HEK293 (cell line): ENCODE results near the gene THSD7A.

Source experiments
- CTCF ChIA-PET: fragments of 350-600 bp; formaldehyde crosslinking; extraction: SDS; loops from one replicate; lab custom pipeline; 2021; ENCODE audit warnings: antibody characterized with exemption; lab: Yijun Ruan, JAX
- POLR2A ChIA-PET: fragments of 300-600 bp; formaldehyde crosslinking; extraction: SDS; loops from one replicate; lab custom pipeline; 2020; ENCODE audit warnings: antibody characterized with exemption, inconsistent platforms; lab: Yijun Ruan, JAX
- H3K27ac ChIP-seq: fragments of 200-500 bp; sonication (Bioruptor generic); 2 replicates; pipeline ENCODE4 v1.5.1; 2014; ENCODE audit warnings: low read depth, low read length, control low read depth, inconsistent platforms; ENCODE audit errors: extremely low read depth
- H3K36me3 ChIP-seq, 2 experiments: fragments of 200-500 bp in 1 of 2; sonication (Bioruptor generic) in 1 of 2; 1 replicate in 1 of 2; 2 replicates in 1 of 2; pipeline ENCODE4 v1.5.1; 2014 to 2017; ENCODE audit warnings: inconsistent platforms in 2 of 2, low read length in 2 of 2; ENCODE audit not compliant: control insufficient read depth in 2 of 2, insufficient read depth in 1 of 2
- H3K4me1 ChIP-seq: fragments of 200-500 bp; sonication (Bioruptor generic); 2 replicates; pipeline ENCODE4 v1.5.1; 2014; ENCODE audit warnings: mild to moderate bottlenecking, low read length, inconsistent platforms; ENCODE audit not compliant: control insufficient read depth, insufficient read depth
- H3K4me3 ChIP-seq: 2 replicates; pipeline ENCODE4 v1.5.1; 2011; ENCODE audit warnings: low read depth, mild to moderate bottlenecking, control low read depth, low read length, moderate library complexity
- H3K9me3 ChIP-seq: fragments of 200-500 bp; sonication (Bioruptor generic); 2 replicates; pipeline ENCODE4 v1.5.1; 2014; ENCODE audit warnings: low read depth, low read length, inconsistent platforms; ENCODE audit not compliant: control insufficient read depth, insufficient read depth
- BCL11A ChIP-seq: fragments of 450-650 bp; formaldehyde crosslinking; IDR thresholded peaks from 2 replicates; pipeline ENCODE4 v1.5.1; 2016; ENCODE audit warnings: low read depth, missing biosample characterization, missing genetic modification characterization
- BCL6B ChIP-seq: fragments of 450-650 bp; formaldehyde crosslinking; IDR thresholded peaks from 2 replicates; pipeline ENCODE4 v1.5.1; 2017; ENCODE audit warnings: missing biosample characterization, missing genetic modification characterization
- CTCF ChIP-seq: fragments of 450-650 bp; formaldehyde crosslinking; IDR thresholded peaks from 2 replicates; pipeline ENCODE4 v1.5.1; 2016; ENCODE audit warnings: missing biosample characterization, missing genetic modification characterization
- PBX3 ChIP-seq: sonication (generic); formaldehyde crosslinking; IDR thresholded peaks from 2 replicates; pipeline ENCODE4 v1.8.1; 2022; ENCODE audit warnings: mild to moderate bottlenecking, moderate library complexity, missing genetic modification reagents
- PRDM10 ChIP-seq: fragments of 450-650 bp; formaldehyde crosslinking; IDR thresholded peaks from 2 replicates; pipeline ENCODE4 v1.5.1; 2016; ENCODE audit warnings: missing biosample characterization, missing genetic modification characterization
- PRDM2 ChIP-seq: fragments of 450-650 bp; formaldehyde crosslinking; IDR thresholded peaks from 2 replicates; pipeline ENCODE4 v1.5.1; 2016; ENCODE audit warnings: missing biosample characterization, missing genetic modification characterization, borderline replicate concordance
- SP7 ChIP-seq: fragments of 450-650 bp; formaldehyde crosslinking; IDR thresholded peaks from 2 replicates; pipeline ENCODE4 v1.5.1; 2016; ENCODE audit warnings: missing biosample characterization, missing genetic modification characterization
- TSHZ1 ChIP-seq: fragments of 450-650 bp; formaldehyde crosslinking; IDR thresholded peaks from 2 replicates; pipeline ENCODE4 v1.5.1; 2016; ENCODE audit warnings: missing biosample characterization, missing genetic modification characterization, borderline replicate concordance
- WT1 ChIP-seq: fragments of 450-650 bp; formaldehyde crosslinking; IDR thresholded peaks from 2 replicates; pipeline ENCODE4 v1.5.1; 2016; ENCODE audit warnings: missing biosample characterization, missing genetic modification characterization
- ZNF19 ChIP-seq: fragments of 450-650 bp; formaldehyde crosslinking; IDR thresholded peaks from 2 replicates; pipeline ENCODE4; 2016; ENCODE audit warnings: missing biosample characterization, missing genetic modification characterization, low read depth
- ZNF223 ChIP-seq: fragments of 450-650 bp; formaldehyde crosslinking; IDR thresholded peaks from 2 replicates; pipeline ENCODE4 v1.5.1; 2016; ENCODE audit warnings: missing biosample characterization, missing genetic modification characterization
- ZNF398 ChIP-seq: fragments of 450-650 bp; formaldehyde crosslinking; IDR thresholded peaks from 2 replicates; pipeline ENCODE4 v1.5.1; 2017; ENCODE audit warnings: missing biosample characterization, missing genetic modification characterization
- ZNF404 ChIP-seq: fragments of 450-650 bp; formaldehyde crosslinking; IDR thresholded peaks from 2 replicates; pipeline ENCODE4 v1.5.1; 2017; ENCODE audit warnings: missing biosample characterization, missing genetic modification characterization
- ZNF544 ChIP-seq: fragments of 450-650 bp; formaldehyde crosslinking; IDR thresholded peaks from 2 replicates; pipeline ENCODE4 v1.5.0; 2017; ENCODE audit warnings: missing biosample characterization, missing genetic modification characterization
- ZNF621 ChIP-seq: fragments of 450-650 bp; formaldehyde crosslinking; IDR thresholded peaks from 2 replicates; pipeline ENCODE4 v1.5.1; 2017; ENCODE audit warnings: missing biosample characterization, missing genetic modification characterization
- ZNF76 ChIP-seq: fragments of 450-650 bp; formaldehyde crosslinking; IDR thresholded peaks from 2 replicates; pipeline ENCODE4; 2016; ENCODE audit warnings: low read depth, missing biosample characterization, missing genetic modification characterization, borderline replicate concordance
- ZSCAN16 ChIP-seq: fragments of 450-650 bp; formaldehyde crosslinking; IDR thresholded peaks from 2 replicates; pipeline ENCODE4 v1.5.1; 2016; ENCODE audit warnings: missing biosample characterization, missing genetic modification characterization

Gene THSD7A

GRCh38 chr7:11795231-11795630, 36.8 kb downstream of the THSD7A start (continued):
- TF ChIP-seq BCL11A (tag by site-specific recombination) (no peak), CTCF (no peak), TSHZ1 (tag by site-specific recombination) (no peak), PRDM2 (no peak), PBX3 (CRISPR knock-in tag) (no peak), SP7 (tag by site-specific recombination) (no peak)

- no peak overlapping the region for H3K4me3 ChIP-seq
- ChIA-PET POLR2A (no interaction called here), CTCF (no interaction called here)
- no peaks in the 10 kb centered on the region for H3K9me3 ChIP-seq
- H3K36me3 ChIP-seq = no peaks in the 10 kb centered on the region
- no peak overlapping the region for H3K27ac ChIP-seq
- H3K4me1 ChIP-seq = no peaks in the 10 kb centered on the region
- TF ChIP-seq BCL11A (tag by site-specific recombination) = no peak
- no peak for TF ChIP-seq ZNF19
- TF ChIP-seq ZNF76 = no peak
- TF ChIP-seq WT1 (tag by site-specific recombination) = no peak
- TF ChIP-seq ZNF404 (tag by site-specific recombination) = no peak
- TF ChIP-seq ZNF223 = no peak
- TF ChIP-seq ZNF544 = no peak
- TF ChIP-seq ZSCAN16 (tag by site-specific recombination) = no peak
- no peak for TF ChIP-seq ZNF398 (tag by site-specific recombination)
- no peak for TF ChIP-seq BCL6B (tag by site-specific recombination)
- no peak for TF ChIP-seq PRDM10 (tag by site-specific recombination)
- no peak for TF ChIP-seq ZNF621 (tag by site-specific recombination)
Observed at GRCh38 chr7:11792166-11792565, 39.8 kb downstream of the THSD7A start.
